GM12878 (cell line): ENCODE measurements around the gene RTCA. TPM values are rescaled to one million over a fixed set of nuclear protein-coding genes. Genes with fewer than 3 reads are reported as not detected.

Experiments
- microRNA counts: library from miRNA; unstranded; fragments of <30 nt; microRNA quantifications from one replicate; lab custom pipeline; 2016
- microRNA-seq: library from miRNA; unstranded; fragments of <30 nt; microRNA quantifications from one replicate; pipeline ENCODE4, GENCODE V29; 2018
- polyA plus RNA-seq, 11 experiments: library from polyadenylated mRNA; depleted of rRNA in 4 of 11; unstranded in 6 of 11; stranded (reverse) in 5 of 11; fragments of >200 nt; fragmentation: Nextera tagmentation in 4 of 11; fragmentation: Illumina TruSeq in 1 of 11; extraction: Ambion mirVana in 4 of 11; extraction: Trizol in 1 of 11; gene quantifications; 1 replicate in 1 of 11; 2 replicates in 10 of 11; pipeline versions ENCODE4 v1.2.1 to v1.2.3, GENCODE V29; 2011 to 2016; ENCODE audit warnings: inconsistent platforms in 2 of 11, missing spikeins in 2 of 11, low read depth in 1 of 11
- small RNA-seq: library from RNA; depleted of rRNA; stranded (forward); fragments of <200 nt; gene quantifications from one replicate; pipeline ENCODE3, GENCODE V24; 2014
- total RNA-seq, 4 experiments: library from RNA; depleted of rRNA in 3 of 4; stranded (reverse); fragments of >200 nt in 3 of 4; fragmentation: Illumina TruSeq in 1 of 4; extraction: Trizol in 1 of 4; gene quantifications; 2 replicates each; pipeline versions ENCODE4 v1.2.1 to v1.2.3, GENCODE V29; 2013 to 2021

RTCA gene
- total and polyA plus RNA-seq, 10 of the 15 experiments (the other 5 are each of a cell fraction or from before 2014, with no cell fraction given) = 10.3 to 63.5 (median 37.3) TPM

MicroRNAs within 50 kb of the gene (microRNA counts, 767-probe panel; counts per million panel counts)
- microRNA hsa-miR-553 (lab: Ali Mortazavi, UCI) = 977 counts per million, percentile 26 among the panel's probes with 10 or more counts

Small RNAs within 50 kb of the gene (microRNA-seq; reads per million reads assigned to microRNA genes)
- gene MIR553 = not detected

Small RNAs within 50 kb of the gene (small RNA-seq; reads per million reads assigned to genes)
- not detected for gene AL445928.1
- gene MIR553 = not detected

Other genes starting within 250 kb of the RTCA start
- 8.8 and 12.6 TPM in 2 replicates for gene SASS6, start 133.3 kb upstream of the RTCA start, total RNA-seq (2014; rRNA removed)
- gene SASS6, start 133.3 kb upstream of the RTCA start, total RNA-seq (2014; rRNA removed; fragmentation: Illumina TruSeq; extraction: Trizol) = 17.9 and 18.5 TPM in 2 replicates
- gene SASS6, start 133.3 kb upstream of the RTCA start, total RNA-seq (2021) = 9.7 and 11.1 TPM in 2 replicates
- gene SASS6, start 133.3 kb upstream of the RTCA start, polyA plus RNA-seq (2011; rRNA removed) = 7.0 and 11.1 TPM in 2 replicates
- gene SASS6, start 133.3 kb upstream of the RTCA start, polyA plus RNA-seq (2014; fragmentation: Illumina TruSeq; extraction: Trizol) = 17.1 and 21.0 TPM in 2 replicates
- gene SASS6, start 133.3 kb upstream of the RTCA start, polyA plus RNA-seq (2014; fragmentation: Nextera tagmentation; extraction: Ambion mirVana) = 10 to 100 TPM in 1 of 2 experiments, 1 to 10 TPM in 1; 8.2 to 10.7 TPM
- 6.6 and 6.7 TPM in 2 replicates for gene SASS6, start 133.3 kb upstream of the RTCA start, polyA plus RNA-seq (2014; rRNA removed)
- 10 to 100 TPM; 11.2 to 11.9 TPM for gene SASS6, start 133.3 kb upstream of the RTCA start, polyA plus RNA-seq (2016; fragmentation: Nextera tagmentation; extraction: Ambion mirVana)
- gene TRMT13, start 133.1 kb upstream of the RTCA start, total RNA-seq (2014; rRNA removed) = 13.7 and 20.8 TPM in 2 replicates
- gene TRMT13, start 133.1 kb upstream of the RTCA start, total RNA-seq (2014; rRNA removed; fragmentation: Illumina TruSeq; extraction: Trizol) = 21.1 and 21.6 TPM in 2 replicates
- gene TRMT13, start 133.1 kb upstream of the RTCA start, total RNA-seq (2021) = 13.9 and 16.9 TPM in 2 replicates
- gene TRMT13, start 133.1 kb upstream of the RTCA start, polyA plus RNA-seq (2011; rRNA removed) = 25.1 and 43.8 TPM in 2 replicates
- 26.6 and 36.5 TPM in 2 replicates for gene TRMT13, start 133.1 kb upstream of the RTCA start, polyA plus RNA-seq (2014; fragmentation: Illumina TruSeq; extraction: Trizol)
- gene TRMT13, start 133.1 kb upstream of the RTCA start, polyA plus RNA-seq (2014; fragmentation: Nextera tagmentation; extraction: Ambion mirVana) = 10 to 100 TPM; 17.1 to 22.3 TPM
- gene TRMT13, start 133.1 kb upstream of the RTCA start, polyA plus RNA-seq (2014; rRNA removed) = 15.0 and 24.4 TPM in 2 replicates
- gene TRMT13, start 133.1 kb upstream of the RTCA start, polyA plus RNA-seq (2016; fragmentation: Nextera tagmentation; extraction: Ambion mirVana) = 10 to 100 TPM; 18.9 to 23.3 TPM
- gene LRRC39, start 88.0 kb upstream of the RTCA start, total RNA-seq (2014; rRNA removed) = 0.33 and 0.51 TPM in 2 replicates
- gene LRRC39, start 88.0 kb upstream of the RTCA start, total RNA-seq (2014; rRNA removed; fragmentation: Illumina TruSeq; extraction: Trizol) = 0.76 and 0.88 TPM in 2 replicates
- 0.13 and 0.23 TPM in 2 replicates for gene LRRC39, start 88.0 kb upstream of the RTCA start, total RNA-seq (2021)
- gene LRRC39, start 88.0 kb upstream of the RTCA start, polyA plus RNA-seq (2011; rRNA removed) = 0.95 and 1.9 TPM in 2 replicates
- 1.0 and 1.3 TPM in 2 replicates for gene LRRC39, start 88.0 kb upstream of the RTCA start, polyA plus RNA-seq (2014; fragmentation: Illumina TruSeq; extraction: Trizol)
- under 1 TPM; 0.35 to 0.62 TPM for gene LRRC39, start 88.0 kb upstream of the RTCA start, polyA plus RNA-seq (2014; fragmentation: Nextera tagmentation; extraction: Ambion mirVana)
- gene LRRC39, start 88.0 kb upstream of the RTCA start, polyA plus RNA-seq (2014; rRNA removed) = 1.1 TPM in 2 replicates
- under 1 TPM; 0.39 to 0.50 TPM for gene LRRC39, start 88.0 kb upstream of the RTCA start, polyA plus RNA-seq (2016; fragmentation: Nextera tagmentation; extraction: Ambion mirVana)
- 3.8 and 4.2 TPM in 2 replicates for gene DBT, start 16.4 kb upstream of the RTCA start, total RNA-seq (2014; rRNA removed)
- 7.5 and 8.7 TPM in 2 replicates for gene DBT, start 16.4 kb upstream of the RTCA start, total RNA-seq (2014; rRNA removed; fragmentation: Illumina TruSeq; extraction: Trizol)
- 7.6 and 7.7 TPM in 2 replicates for gene DBT, start 16.4 kb upstream of the RTCA start, total RNA-seq (2021)
- 15.9 and 29.6 TPM in 2 replicates for gene DBT, start 16.4 kb upstream of the RTCA start, polyA plus RNA-seq (2011; rRNA removed)
- 8.8 and 9.8 TPM in 2 replicates for gene DBT, start 16.4 kb upstream of the RTCA start, polyA plus RNA-seq (2014; fragmentation: Illumina TruSeq; extraction: Trizol)
- gene DBT, start 16.4 kb upstream of the RTCA start, polyA plus RNA-seq (2014; fragmentation: Nextera tagmentation; extraction: Ambion mirVana) = 1 to 10 TPM; 2.1 to 3.0 TPM
- 3.2 and 4.3 TPM in 2 replicates for gene DBT, start 16.4 kb upstream of the RTCA start, polyA plus RNA-seq (2014; rRNA removed)
- gene DBT, start 16.4 kb upstream of the RTCA start, polyA plus RNA-seq (2016; fragmentation: Nextera tagmentation; extraction: Ambion mirVana) = 1 to 10 TPM; 6.7 to 7.1 TPM
- 5.2 and 6.9 TPM in 2 replicates for gene CDC14A, start 86.3 kb downstream of the RTCA start, total RNA-seq (2014; rRNA removed)
- gene CDC14A, start 86.3 kb downstream of the RTCA start, total RNA-seq (2014; rRNA removed; fragmentation: Illumina TruSeq; extraction: Trizol) = 5.9 and 7.0 TPM in 2 replicates
- gene CDC14A, start 86.3 kb downstream of the RTCA start, total RNA-seq (2021) = 6.8 and 7.8 TPM in 2 replicates
- gene CDC14A, start 86.3 kb downstream of the RTCA start, polyA plus RNA-seq (2011; rRNA removed) = 7.1 and 9.1 TPM in 2 replicates
- 5.8 and 6.5 TPM in 2 replicates for gene CDC14A, start 86.3 kb downstream of the RTCA start, polyA plus RNA-seq (2014; fragmentation: Illumina TruSeq; extraction: Trizol)
- gene CDC14A, start 86.3 kb downstream of the RTCA start, polyA plus RNA-seq (2014; fragmentation: Nextera tagmentation; extraction: Ambion mirVana) = 1 to 10 TPM; 1.5 to 1.9 TPM
- 3.5 and 3.9 TPM in 2 replicates for gene CDC14A, start 86.3 kb downstream of the RTCA start, polyA plus RNA-seq (2014; rRNA removed)
- 1 to 10 TPM; 4.7 to 6.3 TPM for gene CDC14A, start 86.3 kb downstream of the RTCA start, polyA plus RNA-seq (2016; fragmentation: Nextera tagmentation; extraction: Ambion mirVana)